ENCODE results near the gene ITPK1.

The ITPK1 gene

GRCh38 chr14:92994942-92995341 is 120.8 kb downstream of the ITPK1 start:
- no peak for TF ChIP-seq CTCF (IDR thresholded peaks at IDR 0.05; ENCODE audit: low read depth, low read length)
- DNase-seq (ENCODE audit: low read depth in 2 of 2), result no peak
- no peak overlapping the region for H3K4me3 ChIP-seq (replicated peaks in 1 of 2; ENCODE audit: low read depth in 2 of 2, low read length in 2 of 2)

GRCh38 chr14:92994131-92994676 is 121.5 kb downstream of the ITPK1 start:
- no peak overlapping the region for H3K4me3 ChIP-seq (replicated peaks in 1 of 2; ENCODE audit: low read depth in 2 of 2, low read length in 2 of 2)
- no peak for TF ChIP-seq CTCF (IDR thresholded peaks at IDR 0.05; ENCODE audit: low read depth, low read length)
- no peak for DNase-seq (ENCODE audit: low read depth in 2 of 2)

- no peak overlapping the region for H3K4me3 ChIP-seq (replicated peaks in 1 of 2; ENCODE audit: low read depth in 2 of 2, low read length in 2 of 2)
- DNase-seq (ENCODE audit: low read depth in 2 of 2), result no peak
- no peak for TF ChIP-seq CTCF (IDR thresholded peaks at IDR 0.05; ENCODE audit: low read depth, low read length)
These were observed 122.4 kb downstream of the ITPK1 start for GRCh38 chr14:92993302-92993701.

GRCh38 chr14:92991536-92991935 is 124.2 kb downstream of the ITPK1 start:
- no peak for TF ChIP-seq CTCF (IDR thresholded peaks at IDR 0.05; ENCODE audit: low read depth, low read length)
- DNase-seq (ENCODE audit: low read depth in 2 of 2), result no peak
- H3K4me3 ChIP-seq (replicated peaks in 1 of 2; ENCODE audit: low read depth in 2 of 2, low read length in 2 of 2), result no peak overlapping the region

GRCh38 chr14:92990456-92991430 is 125.0 kb downstream of the ITPK1 start:
- no peak overlapping the region for H3K4me3 ChIP-seq (replicated peaks in 1 of 2; ENCODE audit: low read depth in 2 of 2, low read length in 2 of 2)
- TF ChIP-seq CTCF (IDR thresholded peaks at IDR 0.05; ENCODE audit: low read depth, low read length), result no peak
- DNase-seq (ENCODE audit: low read depth in 2 of 2), result no peak

- DNase-seq (ENCODE audit: low read depth in 2 of 2), result no peak
- TF ChIP-seq CTCF (IDR thresholded peaks at IDR 0.05; ENCODE audit: low read depth, low read length), result no peak
- H3K4me3 ChIP-seq (replicated peaks in 1 of 2; ENCODE audit: low read depth in 2 of 2, low read length in 2 of 2), result no peak overlapping the region
These were observed 126.7 kb downstream of the ITPK1 start for GRCh38 chr14:92988786-92989755.

Measured in cardiac fibroblast (primary cell).